Endothelial cell of hepatic sinusoid (primary cell): ENCODE data around the gene TBL1X.

Experiments
- in situ Hi-C: cut with HindIII; loops from 2 replicates; pipeline ENCODE4 v1.10.0; 2017; ENCODE audit warnings: low sequenced_read_pairs

TBL1X gene

GRCh38 chrX:9786798-9787635 lies 322.2 kb downstream of the TBL1X start:
- in situ Hi-C loops, result no loop called here

- in situ Hi-C loops, result no loop called here
These were observed 324.1 kb downstream of the TBL1X start for GRCh38 chrX:9788911-9789310.

GRCh38 chrX:9789555-9789954 lies 324.7 kb downstream of the TBL1X start:
- in situ Hi-C loops, result no loop called here
